NCI-H748 (cell line): ENCODE measurements around the gene DNASE1L3.
"Not testable (repeated sequence)": the region's sequence is repeated elsewhere in the genome, so short reads cannot be mapped to it uniquely, and the experiment has no call there.

Experiments
- DNase-seq: peaks from one replicate; lab custom pipeline; 2025; ENCODE audit not compliant: unreplicated experiment; lab: John Stamatoyannopoulos, UW

Gene DNASE1L3, protein sequence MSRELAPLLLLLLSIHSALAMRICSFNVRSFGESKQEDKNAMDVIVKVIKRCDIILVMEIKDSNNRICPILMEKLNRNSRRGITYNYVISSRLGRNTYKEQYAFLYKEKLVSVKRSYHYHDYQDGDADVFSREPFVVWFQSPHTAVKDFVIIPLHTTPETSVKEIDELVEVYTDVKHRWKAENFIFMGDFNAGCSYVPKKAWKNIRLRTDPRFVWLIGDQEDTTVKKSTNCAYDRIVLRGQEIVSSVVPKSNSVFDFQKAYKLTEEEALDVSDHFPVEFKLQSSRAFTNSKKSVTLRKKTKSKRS

DNA sequence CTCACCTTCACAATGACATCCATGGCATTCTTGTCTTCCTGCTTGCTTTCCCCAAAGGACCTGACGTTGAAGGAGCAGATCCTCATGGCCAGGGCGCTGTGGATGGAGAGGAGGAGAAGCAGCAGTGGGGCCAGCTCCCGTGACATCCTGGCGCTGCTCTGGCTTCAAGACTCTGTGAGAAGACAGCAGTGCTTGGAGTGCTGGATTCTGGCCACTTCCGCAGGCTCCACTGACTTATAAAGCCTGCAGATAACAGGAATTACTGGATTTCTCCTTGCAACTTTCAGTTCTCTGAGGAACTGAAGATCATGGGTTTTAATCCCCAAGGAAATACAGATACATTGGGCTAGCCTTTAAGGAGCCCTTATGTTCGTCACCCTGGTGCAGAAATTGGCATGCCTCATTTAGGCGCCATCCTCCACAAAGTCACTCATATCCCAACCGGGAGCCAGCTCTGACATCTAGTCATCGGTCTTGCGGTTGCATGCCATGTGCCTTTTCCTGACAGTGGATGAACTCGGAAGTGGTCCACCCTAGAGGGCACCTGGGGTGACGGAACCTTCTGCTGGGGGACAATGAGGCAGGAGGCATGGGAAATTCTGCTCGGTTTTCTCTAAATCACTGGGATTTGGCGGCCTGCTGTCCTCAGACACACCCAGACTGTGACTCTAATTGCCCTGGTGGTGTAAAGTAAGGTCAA is at the start of gene DNASE1L3:
Gene DNASE1L3, minus strand, starts transcription at position 212 of the 700 bp plus-strand sequence. Its CDS starts 66 bp downstream, at position 146.
- DNase-seq, result no peak

GRCh38 chr3:58260261-58260731 is 49.5 kb upstream of the DNASE1L3 start:
- no peak for DNase-seq

GRCh38 chr3:58258392-58259055 is 47.8 kb upstream of the DNASE1L3 start:
- no peak for DNase-seq

- no peak for DNase-seq
Observed at GRCh38 chr3:58256511-58256910, 45.7 kb upstream of the DNASE1L3 start.

- no peak for DNase-seq
Observed at GRCh38 chr3:58256061-58256460, 45.3 kb upstream of the DNASE1L3 start.

DNA sequence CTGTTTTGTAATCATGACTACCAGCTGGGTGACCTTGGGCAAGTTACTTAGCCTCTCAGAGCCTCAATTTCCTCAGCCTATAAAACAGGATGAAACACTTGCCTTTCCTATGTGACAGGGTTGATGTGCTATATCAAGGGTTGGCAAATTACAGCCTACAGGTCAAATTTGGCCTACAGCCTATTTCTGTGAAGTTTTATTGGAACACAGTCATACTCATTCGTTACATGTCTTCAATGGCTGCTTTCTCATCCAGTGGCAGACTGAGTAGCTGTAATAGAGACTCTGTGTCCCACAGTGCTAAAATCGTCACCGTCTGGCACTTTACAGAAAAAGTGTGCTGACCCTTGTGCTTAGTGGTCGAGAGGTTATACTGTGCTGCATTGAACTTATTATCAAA is 43.4 kb upstream of the DNASE1L3 start:
- no peak for DNase-seq

- no peak for DNase-seq
Observed at GRCh38 chr3:58251631-58252035, 40.9 kb upstream of the DNASE1L3 start.

DNA sequence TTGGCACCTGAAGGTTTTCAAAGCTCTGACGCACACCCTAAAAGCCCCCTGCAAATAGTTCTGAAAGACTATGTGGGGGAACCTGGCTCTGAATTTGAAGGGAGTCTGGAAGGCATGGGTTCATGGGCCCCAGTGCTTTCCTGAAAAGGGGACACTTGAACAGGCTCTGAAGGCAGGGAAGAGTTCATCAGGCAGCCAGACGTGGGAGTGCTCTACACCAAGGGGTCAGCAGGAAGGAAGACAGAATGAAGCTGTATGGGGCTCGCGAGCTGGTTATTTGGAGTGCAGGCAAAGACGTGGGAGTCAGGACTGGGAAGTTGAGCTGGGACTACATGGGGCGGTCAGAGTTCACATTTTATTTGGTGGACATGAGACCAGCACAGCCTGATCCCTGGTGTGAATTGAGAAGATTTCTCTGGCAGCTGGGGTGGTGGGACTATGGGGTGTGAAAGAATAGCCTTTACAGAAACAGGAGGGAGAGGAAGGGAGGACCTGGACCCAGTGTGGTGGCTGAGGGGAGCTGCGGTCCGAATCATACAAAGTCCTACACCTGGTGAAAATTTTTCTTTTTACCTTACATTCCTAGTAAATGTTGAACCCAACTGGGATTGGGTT is 39.4 kb upstream of the DNASE1L3 start:
- no peak for DNase-seq

DNA sequence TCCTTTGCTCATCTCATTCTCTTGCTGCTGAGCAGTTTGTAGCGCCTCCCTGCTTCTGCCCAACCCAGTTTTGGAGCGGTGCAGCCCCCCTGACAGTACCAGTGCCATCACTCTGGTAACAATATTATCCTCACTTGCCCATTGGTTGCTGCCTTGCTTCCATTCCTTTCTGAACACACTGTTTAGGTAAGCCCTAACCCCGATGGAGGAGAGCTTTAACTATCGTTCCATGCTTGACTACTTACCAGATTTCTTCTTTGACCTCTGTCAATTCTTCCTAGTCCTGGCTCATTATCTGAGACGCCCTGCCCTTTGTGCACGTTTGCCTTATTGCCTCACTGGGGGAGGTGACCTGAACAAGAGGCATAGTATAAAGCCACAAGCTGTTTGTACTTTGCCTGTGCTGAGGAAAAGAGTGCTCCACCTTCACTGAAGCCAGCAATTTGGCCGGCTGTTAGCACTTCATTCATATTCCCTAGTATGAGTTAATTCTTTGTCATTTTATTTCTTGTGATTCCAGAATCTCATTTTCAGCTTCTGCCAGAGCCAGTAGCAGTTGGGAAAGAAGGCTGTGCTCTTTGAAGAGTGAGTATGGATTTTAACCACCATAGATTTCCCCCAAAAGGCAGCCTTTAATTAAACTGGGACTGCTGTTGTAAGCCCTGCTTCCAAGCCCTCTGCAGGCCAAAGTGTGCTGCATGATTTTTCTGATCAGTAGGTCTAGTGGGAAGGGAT is 38.8 kb upstream of the DNASE1L3 start:
- DNase-seq, result no peak

DNA sequence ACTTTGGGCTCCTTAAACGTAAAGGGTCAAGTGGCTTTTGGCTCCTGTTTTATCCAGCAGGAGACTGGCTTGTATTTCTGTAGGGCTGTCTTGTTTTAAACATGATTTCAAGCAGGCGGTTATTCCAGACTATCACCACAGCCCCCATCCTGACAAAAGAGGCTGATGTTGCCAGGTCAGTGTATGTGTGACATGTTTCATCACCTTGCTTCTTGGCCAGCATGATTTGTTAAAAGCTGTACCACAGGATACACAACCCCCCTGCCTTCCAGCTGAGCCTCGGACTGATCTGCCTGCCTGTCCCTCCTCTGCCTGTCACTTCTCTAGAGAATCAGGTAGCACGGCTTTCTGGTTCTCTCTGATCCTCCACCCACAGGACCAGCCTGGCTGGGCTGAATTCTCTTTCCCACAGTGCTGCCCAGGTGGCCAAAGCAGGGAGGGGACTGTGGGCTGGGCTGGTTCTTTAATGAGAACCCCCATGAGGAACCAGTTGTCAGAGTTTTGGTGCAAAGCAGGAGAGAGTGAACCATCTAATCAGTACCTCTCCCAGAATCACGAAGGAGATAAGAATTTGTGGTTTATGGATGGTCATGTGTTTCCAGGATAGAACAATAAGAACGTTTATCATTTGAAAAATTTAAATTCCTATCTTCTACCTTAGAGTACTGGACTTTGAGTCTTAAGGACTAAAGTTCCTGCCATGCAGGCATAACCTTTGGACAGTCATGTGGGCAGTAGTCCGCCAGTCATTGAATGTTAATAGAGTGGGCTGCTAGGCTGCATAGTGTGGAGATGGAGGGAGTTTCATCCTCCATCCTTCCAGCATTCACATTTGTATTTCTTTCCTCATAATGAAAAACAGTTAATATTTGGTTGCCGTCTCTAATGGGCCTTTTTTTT is 35.6 kb upstream of the DNASE1L3 start:
- DNase-seq, result no peak

DNA sequence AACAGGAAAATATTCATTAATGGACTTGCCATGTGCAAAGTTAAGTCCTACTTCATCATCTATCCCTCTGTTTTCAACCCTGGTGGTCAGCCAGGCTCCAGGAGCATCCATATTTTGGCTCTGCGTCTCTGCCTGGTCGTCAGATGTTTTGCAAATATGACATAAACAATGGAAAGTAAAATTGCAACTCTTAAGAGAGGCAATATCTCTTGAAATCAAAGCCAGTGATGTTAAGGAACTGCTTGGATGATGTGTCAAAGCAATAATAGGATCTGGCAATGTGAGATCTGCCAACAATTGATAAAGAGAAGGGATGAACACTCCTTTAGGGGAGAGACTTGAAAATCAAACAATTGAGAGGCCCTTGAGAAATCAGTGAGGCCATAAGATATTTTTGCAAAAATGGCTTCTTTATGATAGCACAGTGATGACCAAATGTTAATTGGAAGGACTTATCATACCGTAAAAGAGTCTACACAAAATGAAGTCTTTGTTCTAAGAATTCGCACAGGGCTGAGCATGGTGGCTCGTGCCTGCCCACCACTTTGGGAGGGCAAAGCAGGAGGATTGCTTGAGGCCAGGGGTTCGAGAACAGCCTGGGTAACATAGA is 33.3 kb upstream of the DNASE1L3 start:
- no peak for DNase-seq

DNA sequence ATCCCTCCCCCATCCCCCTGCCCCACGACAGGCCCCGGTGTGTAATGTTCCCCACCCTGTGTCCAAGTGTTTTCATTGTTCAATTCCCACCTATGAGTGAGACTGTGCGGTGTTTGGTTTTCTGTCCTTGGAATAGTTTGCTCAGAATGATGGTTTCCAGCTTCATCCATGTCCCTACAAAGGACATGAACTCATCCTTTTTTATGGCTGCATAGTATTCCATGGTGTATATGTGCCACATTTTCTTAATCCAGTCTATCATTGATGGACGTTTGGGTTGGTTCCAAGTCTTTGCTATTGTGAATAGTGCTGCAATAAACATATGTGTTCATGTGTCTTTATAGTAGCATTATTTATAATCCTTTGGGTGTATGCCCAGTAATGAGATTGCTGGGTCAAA is 32.1 kb upstream of the DNASE1L3 start:
- not testable (repeated sequence) for DNase-seq

- DNase-seq, result no peak
Observed at GRCh38 chr3:58242340-58242739, 31.6 kb upstream of the DNASE1L3 start.

DNA sequence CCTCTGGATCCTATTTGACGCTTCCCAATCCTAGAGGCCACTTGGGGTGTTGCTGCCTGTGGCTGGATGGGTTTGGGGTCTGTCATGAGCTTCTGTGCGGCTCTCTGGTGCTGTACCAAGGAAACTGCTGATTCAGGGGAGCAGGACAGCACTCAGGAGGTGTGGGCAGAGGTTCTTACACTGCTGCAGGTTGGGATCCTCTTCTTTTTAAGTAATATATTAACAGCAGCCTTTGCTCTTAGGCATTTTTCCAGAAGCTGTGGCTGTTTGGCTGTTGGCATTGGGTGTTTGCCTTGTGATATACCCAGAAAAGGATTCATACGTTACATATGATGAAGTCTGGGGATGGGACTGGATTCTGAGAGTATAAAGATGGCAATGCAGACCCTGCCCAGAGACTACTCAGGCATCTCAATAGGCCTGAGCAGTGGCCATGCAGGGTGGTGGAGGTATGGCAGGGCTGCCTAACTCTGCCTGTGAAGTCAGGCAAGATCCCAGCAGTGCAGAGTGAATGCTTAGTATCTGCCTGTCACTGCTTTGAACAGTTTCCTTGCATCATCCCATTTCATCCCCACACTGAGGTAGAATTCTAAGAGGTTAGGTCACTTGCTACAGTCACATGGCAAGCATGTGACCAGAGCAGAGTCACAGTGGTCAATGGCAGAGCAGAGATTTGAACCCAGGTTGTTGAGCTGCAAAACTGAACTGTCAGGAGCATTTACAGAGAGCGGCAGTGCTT is 30.7 kb upstream of the DNASE1L3 start:
- DNase-seq, result no peak

DNA sequence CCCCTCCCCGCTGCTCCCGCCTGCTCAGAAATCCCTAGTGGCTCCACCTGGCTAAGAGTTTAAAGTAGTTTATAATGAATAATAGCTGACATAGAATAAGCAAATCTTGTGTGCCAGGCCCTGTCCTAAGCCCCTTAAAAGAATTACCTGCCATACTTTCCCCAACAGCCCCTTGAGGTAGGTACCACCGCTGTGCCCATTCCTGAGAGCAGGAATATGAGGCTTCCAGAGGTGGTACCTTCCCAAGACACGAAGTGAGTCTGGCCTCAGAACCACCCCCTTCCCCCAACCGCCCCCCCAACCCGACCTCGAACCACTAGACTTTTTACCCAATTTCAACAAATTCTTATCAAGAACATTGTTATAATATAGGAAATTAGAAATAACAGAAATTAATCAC is 28.1 kb upstream of the DNASE1L3 start:
- no peak for DNase-seq

- DNase-seq, result peak; percentile 56
Observed at GRCh38 chr3:58237941-58238681, 27.3 kb upstream of the DNASE1L3 start.

GRCh38 chr3:58237238-58237940 is 26.6 kb upstream of the DNASE1L3 start, which contains the start of gene ABHD6:
TSS of gene ABHD6 (plus strand) at chr3:58237792. CDS start at chr3:58256587, 18,795 bp downstream.
- DNase-seq, result peak; percentile 66
